OCI-LY1 (cell line): ENCODE data around the gene MSI1.

ENCODE experiments used
- H2AFZ ChIP-seq: fragments of 200-600 bp; sonication (generic), shearing (Covaris generic); 2 replicates; pipeline ENCODE4 v1.6.0; 2014; ENCODE audit warnings: antibody characterized with exemption, mild to moderate bottlenecking, low read length
- H3F3A ChIP-seq: fragments of 200-600 bp; sonication (generic), shearing (Covaris generic); 2 replicates; pipeline ENCODE4 v1.6.0; 2014; ENCODE audit warnings: mild to moderate bottlenecking, antibody characterized with exemption, low read length, moderate library complexity; ENCODE audit not compliant: insufficient read depth
- H3K27ac ChIP-seq: fragments of 200-600 bp; sonication (generic); 2 replicates; pipeline ENCODE4 v1.5.1; 2014; ENCODE audit warnings: low read length, mixed run types, mild to moderate bottlenecking, low read depth; ENCODE audit not compliant: poor library complexity, severe bottlenecking
- H3K27me3 ChIP-seq: fragments of 200-600 bp; sonication (generic); 2 replicates; pipeline ENCODE4 v1.6.0; 2014; ENCODE audit warnings: antibody characterized with exemption, mild to moderate bottlenecking, low read length, moderate library complexity; ENCODE audit not compliant: insufficient read depth
- H3K36me3 ChIP-seq: fragments of 200-600 bp; sonication (generic); 2 replicates; pipeline ENCODE4 v1.6.1; 2014; ENCODE audit warnings: mild to moderate bottlenecking, antibody characterized with exemption, low read length, moderate library complexity, mixed read lengths; ENCODE audit not compliant: insufficient read depth
- H3K4me1 ChIP-seq: fragments of 200-600 bp; sonication (generic); 2 replicates; pipeline ENCODE4 v1.5.1; 2014; ENCODE audit warnings: mild to moderate bottlenecking, low read length, moderate library complexity; ENCODE audit not compliant: insufficient read depth, severe bottlenecking
- H3K4me2 ChIP-seq: fragments of 200-600 bp; sonication (generic), shearing (Covaris generic); 2 replicates; pipeline ENCODE4 v1.6.1; 2014; ENCODE audit warnings: low read length
- H3K4me3 ChIP-seq: fragments of 200-600 bp; sonication (generic); 2 replicates; pipeline ENCODE4 v1.5.1; 2014; ENCODE audit warnings: low read length, low read depth, mild to moderate bottlenecking, mixed read lengths; ENCODE audit not compliant: poor library complexity, severe bottlenecking
- H3K79me2 ChIP-seq: fragments of 200-600 bp; shearing (Covaris generic); 2 replicates; pipeline ENCODE4 v1.6.1; 2016; ENCODE audit warnings: mixed run types, low read length, mixed read lengths; ENCODE audit not compliant: insufficient read depth
- H3K9ac ChIP-seq: fragments of 200-600 bp; sonication (generic), shearing (Covaris generic); 2 replicates; pipeline ENCODE4 v1.6.1; 2014; ENCODE audit warnings: mild to moderate bottlenecking, low read length, mixed read lengths
- H3K9me2 ChIP-seq: fragments of 200-600 bp; sonication (generic), shearing (Covaris generic); 2 replicates; pipeline ENCODE4 v1.6.1; 2014; ENCODE audit warnings: low read depth, mild to moderate bottlenecking, low read length, mixed read lengths
- H3K9me3 ChIP-seq: fragments of 200-600 bp; shearing (Covaris generic); 2 replicates; pipeline ENCODE4 v1.6.1; 2014; ENCODE audit warnings: low read length, mixed read lengths
- H4K20me1 ChIP-seq: fragments of 200-600 bp; sonication (generic), shearing (Covaris generic); 2 replicates; pipeline ENCODE4 v1.6.0; 2016; ENCODE audit warnings: mild to moderate bottlenecking, low read length; ENCODE audit not compliant: insufficient read depth
- CTCF ChIP-seq: fragments of 200-600 bp; sonication (generic), shearing (Covaris generic); IDR thresholded peaks from 2 replicates; pipeline ENCODE4 v1.5.1; 2017; ENCODE audit warnings: mild to moderate bottlenecking, antibody characterized with exemption, low read length, moderate library complexity, mixed read lengths
- EZH2 ChIP-seq: fragments of 200-600 bp; sonication (generic), shearing (Covaris generic); IDR thresholded peaks from 2 replicates; pipeline ENCODE4 v1.8.0; 2017; ENCODE audit warnings: borderline replicate concordance, mixed run types, mild to moderate bottlenecking, antibody characterized with exemption, low read length, moderate library complexity, mixed read lengths

The MSI1 gene

GRCh38 chr12:120376009-120376408, 7.0 kb upstream of the MSI1 start:
- Histone ChIP-seq H3K36me3 (no peaks in the 10 kb centered on the region), H3K9ac (no peak overlapping the region), H3K4me2 (no peak overlapping the region), H3K27ac (no peak overlapping the region), H2AFZ (no peak overlapping the region), H3F3A (no peaks in the 10 kb centered on the region), H3K4me1 (no peaks in the 10 kb centered on the region), H4K20me1 (no peaks in the 10 kb centered on the region), H3K9me2 (no peaks in the 10 kb centered on the region), H3K9me3 (no peaks in the 10 kb centered on the region), H3K79me2 (no peaks in the 10 kb centered on the region), H3K4me3 (no peak overlapping the region), H3K27me3 (peaks cover 3% of the 10 kb centered on the region)
- no peak for TF ChIP-seq EZH2
- TF ChIP-seq CTCF, result no peak

DNA sequence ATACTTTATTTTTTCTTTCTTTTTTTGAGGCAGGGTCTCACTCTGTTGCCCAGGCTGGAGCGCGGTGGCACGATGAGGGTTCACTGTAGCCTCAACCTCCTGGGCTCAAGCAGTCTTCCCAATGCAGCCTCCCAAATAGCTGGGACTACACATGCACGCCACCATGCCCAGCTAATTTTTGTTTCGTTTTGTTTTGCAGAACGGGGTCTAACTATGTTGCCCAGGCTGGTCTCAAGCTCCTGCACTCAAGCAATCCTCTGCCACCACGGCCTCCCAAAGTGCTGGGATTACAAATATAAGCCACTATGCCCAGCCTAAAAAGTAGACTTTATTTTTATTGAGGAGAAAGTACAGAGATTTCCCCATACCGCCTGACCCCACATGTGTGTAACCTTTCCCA, 4.7 kb upstream of the MSI1 start:
- no peaks in the 10 kb centered on the region for H3K36me3 ChIP-seq
- H2AFZ ChIP-seq, result no peak overlapping the region
- H3K4me2 ChIP-seq, result no peak overlapping the region
- H3K4me1 ChIP-seq, result no peaks in the 10 kb centered on the region
- H3F3A ChIP-seq, result no peaks in the 10 kb centered on the region
- H3K9me3 ChIP-seq, result no peaks in the 10 kb centered on the region
- H4K20me1 ChIP-seq, result no peaks in the 10 kb centered on the region
- no peak overlapping the region for H3K27ac ChIP-seq
- peaks cover 5% of the 10 kb centered on the region for H3K27me3 ChIP-seq
- no peak for TF ChIP-seq CTCF
- TF ChIP-seq EZH2, result no peak
- no peak overlapping the region for H3K9ac ChIP-seq
- no peaks in the 10 kb centered on the region for H3K9me2 ChIP-seq
- H3K79me2 ChIP-seq, result no peaks in the 10 kb centered on the region
- no peak overlapping the region for H3K4me3 ChIP-seq

DNA sequence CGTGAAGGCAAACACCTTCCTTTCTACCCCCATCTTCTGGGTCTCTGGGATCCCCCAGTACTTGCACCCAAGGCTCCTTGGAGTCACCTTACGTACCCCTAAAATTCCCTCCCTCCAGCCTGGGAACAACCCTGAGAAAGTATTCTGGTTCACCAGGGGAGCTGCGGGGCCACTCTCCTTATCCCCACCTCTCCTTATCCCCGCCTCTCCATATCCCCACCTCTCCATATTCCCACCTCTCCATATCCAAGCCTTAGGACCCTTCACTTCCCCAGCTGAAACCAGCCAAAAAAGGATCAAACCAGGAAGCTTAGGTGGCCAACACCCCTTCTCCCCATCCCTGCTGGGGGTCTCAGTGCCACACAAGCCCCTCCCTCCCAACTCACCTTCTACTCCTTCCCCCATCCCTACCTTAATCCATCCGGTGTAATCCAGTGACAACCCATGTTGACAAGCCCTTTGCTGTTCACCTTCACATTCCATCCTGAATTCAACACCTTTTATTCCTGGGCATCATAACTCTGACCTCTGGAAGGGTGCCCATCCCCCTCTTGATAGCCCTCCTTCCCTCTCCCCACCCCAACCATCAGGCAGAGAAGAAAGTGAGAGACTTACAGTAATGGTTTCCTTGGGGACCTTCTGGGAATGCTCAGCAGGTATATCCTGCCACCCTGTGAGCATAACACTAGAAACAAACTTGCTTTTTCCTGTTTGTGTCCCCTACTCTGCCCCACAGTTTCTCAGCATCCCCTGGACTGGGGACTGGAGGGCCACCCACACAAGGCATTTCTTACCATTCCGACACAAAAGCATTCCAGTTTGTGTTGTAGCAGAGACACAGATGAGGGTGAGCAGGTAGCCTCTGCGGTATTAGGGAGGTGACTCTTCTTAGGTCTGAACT, 1.6 kb upstream of the MSI1 start:
- Histone ChIP-seq H3K4me2 (no peak overlapping the region), H3K9me2 (no peaks in the 10 kb centered on the region), H3K27ac (no peak overlapping the region)

More for the DNA sequence above, 1.6 kb upstream of the MSI1 start:
- H2AFZ ChIP-seq, result no peak overlapping the region
- H3K79me2 ChIP-seq, result no peaks in the 10 kb centered on the region
- H3K4me1 ChIP-seq, result no peaks in the 10 kb centered on the region
- no peak overlapping the region for H3K9ac ChIP-seq
- H3K36me3 ChIP-seq, result no peaks in the 10 kb centered on the region
- TF ChIP-seq EZH2 (no peak), CTCF (no peak)
- no peaks in the 10 kb centered on the region for H3K9me3 ChIP-seq
- no peaks in the 10 kb centered on the region for H3F3A ChIP-seq
- H3K4me3 ChIP-seq, result no peak overlapping the region
- H4K20me1 ChIP-seq, result no peaks in the 10 kb centered on the region
- H3K27me3 ChIP-seq, result peaks cover 5% of the 10 kb centered on the region; the same call in 1 of the 2 replicates
